ENCODE data around the gene PTPRN.

The PTPRN gene

DNA sequence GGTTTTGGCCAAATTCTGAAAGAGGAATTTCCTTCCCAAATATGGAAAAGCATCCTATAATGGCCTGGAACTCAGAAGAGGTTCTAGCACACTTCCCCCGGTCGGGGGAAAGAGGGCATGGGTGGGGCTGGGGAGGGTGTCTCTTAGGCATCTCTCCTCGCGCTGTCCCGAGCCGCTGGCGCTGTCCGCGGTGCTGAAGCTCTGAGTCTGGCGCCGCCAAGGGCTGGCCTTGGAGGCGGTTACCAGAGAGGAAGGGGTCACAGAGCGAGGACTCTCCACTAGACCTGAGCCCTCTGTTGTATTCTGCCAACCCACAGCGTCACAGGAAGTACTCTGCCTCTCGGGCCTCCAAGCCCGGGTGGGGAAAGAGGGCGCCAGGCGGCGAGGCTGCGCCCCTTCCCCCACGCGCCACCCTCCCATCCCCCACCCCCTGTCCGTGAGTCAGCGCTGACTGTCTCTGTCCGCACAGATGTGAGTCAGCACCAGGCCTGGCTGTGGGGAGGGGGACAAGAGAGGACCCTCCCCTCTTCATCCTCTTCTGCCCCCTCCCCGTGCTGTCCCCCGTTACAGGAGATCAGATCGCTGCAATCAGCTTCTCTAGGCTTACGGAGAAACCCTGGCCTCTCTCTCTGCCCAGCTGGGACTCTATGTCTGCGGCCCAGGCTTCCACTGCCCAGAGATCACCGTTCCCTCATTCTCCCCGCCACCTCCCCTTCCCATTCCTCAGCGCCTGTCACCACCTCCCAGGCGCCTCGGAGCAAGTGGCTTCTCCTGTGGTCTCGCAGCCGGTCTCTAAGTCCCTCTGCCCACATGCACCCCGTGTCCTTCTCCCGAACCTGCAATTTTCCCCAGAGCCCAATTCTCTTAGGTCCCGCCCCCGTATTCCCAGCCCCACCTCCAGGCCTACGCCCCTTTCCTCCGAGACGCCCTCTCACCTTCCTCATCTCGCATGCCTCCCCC, 779 bp downstream of the PTPRN start:
- in situ Hi-C loops (cut with MboI; ENCODE audit: low sequenced_read_pairs) = loop anchor here (10.0 kb wide), 1 partner anchor 254 kb away; no protein-coding TSS in a partner anchor

DNA sequence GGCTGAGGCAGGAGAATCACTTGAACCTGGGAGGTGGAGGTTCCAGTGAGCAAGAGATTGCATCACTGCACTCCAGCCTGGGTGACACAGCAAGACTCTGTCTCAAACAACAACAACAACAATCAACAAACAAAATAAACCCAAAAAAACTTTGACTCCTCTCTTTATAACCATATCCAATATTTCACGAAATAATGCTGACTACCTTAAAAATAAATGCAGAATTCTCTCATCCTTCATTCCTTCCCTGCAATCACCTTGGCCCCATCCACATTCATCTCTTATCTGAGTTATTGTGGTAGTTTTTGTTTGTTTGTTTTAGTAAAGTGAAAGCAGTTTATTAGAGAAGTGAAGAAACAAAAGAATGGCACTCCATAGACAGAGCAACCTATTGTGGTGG, 3.2 kb downstream of the PTPRN start:
- in situ Hi-C loops (cut with MboI; ENCODE audit: low sequenced_read_pairs) = loop anchor here (10.0 kb wide), 1 partner anchor 251 kb away; no protein-coding TSS in a partner anchor

GRCh38 chr2:219304223-219304622, 5.0 kb downstream of the PTPRN start:
- in situ Hi-C loops (cut with MboI; ENCODE audit: low sequenced_read_pairs) = loop anchor here (10.0 kb wide), 1 partner anchor 249 kb away; no protein-coding TSS in a partner anchor

GRCh38 chr2:219302412-219302968, 6.7 kb downstream of the PTPRN start:
- in situ Hi-C loops (cut with MboI; ENCODE audit: low sequenced_read_pairs) = loop anchor here (10.0 kb wide), 1 partner anchor 248 kb away; no protein-coding TSS in a partner anchor

- in situ Hi-C loops (cut with MboI; ENCODE audit: low sequenced_read_pairs) = loop anchor here (10.0 kb wide), 1 partner anchor 245 kb away; no protein-coding TSS in a partner anchor
Measured at GRCh38 chr2:219300022-219300421, 9.2 kb downstream of the PTPRN start.

DNA sequence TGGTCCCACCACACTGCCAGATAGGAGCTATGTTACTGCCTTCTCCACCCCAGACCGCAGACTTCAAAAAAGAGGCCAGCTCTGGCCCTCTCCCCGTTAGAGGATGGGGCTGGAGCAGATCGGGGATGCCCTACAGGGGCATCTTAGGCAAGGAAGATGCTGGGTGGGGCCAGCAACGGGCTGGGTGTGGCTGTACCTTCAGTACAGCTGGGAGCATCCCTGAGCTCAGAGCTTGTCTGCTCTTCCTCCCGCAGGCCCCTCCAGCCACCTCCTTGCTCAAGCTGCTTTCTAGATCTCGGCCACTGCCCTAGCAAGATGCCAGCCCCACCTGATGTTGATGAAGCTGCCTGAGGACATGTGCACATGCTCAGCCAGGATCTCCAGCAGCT, 9.8 kb downstream of the PTPRN start:
- in situ Hi-C loops (cut with MboI; ENCODE audit: low sequenced_read_pairs) = loop anchor here (10.0 kb wide), 1 partner anchor 125 kb away; the partner anchor contains the start of genes CNPPD1, RETREG2 and SLC23A3

GRCh38 chr2:219298759-219299371, 10.3 kb downstream of the PTPRN start:
- in situ Hi-C loops (cut with MboI; ENCODE audit: low sequenced_read_pairs) = loop anchor here (10.0 kb wide), 1 partner anchor 124 kb away; the partner anchor contains the start of genes CNPPD1, RETREG2 and SLC23A3

- in situ Hi-C loops (cut with MboI; ENCODE audit: low sequenced_read_pairs) = loop anchor here (10.0 kb wide), 1 partner anchor 123 kb away; the partner anchor contains the start of genes CNPPD1, RETREG2 and SLC23A3
Measured at GRCh38 chr2:219297766-219298456, 11.3 kb downstream of the PTPRN start.

- in situ Hi-C loops (cut with MboI; ENCODE audit: low sequenced_read_pairs) = loop anchor here (10.0 kb wide), 1 partner anchor 122 kb away; the partner anchor contains the start of genes CNPPD1, RETREG2 and SLC23A3
Measured at GRCh38 chr2:219296631-219297391, 12.4 kb downstream of the PTPRN start.

GRCh38 chr2:219296142-219296541, 13.1 kb downstream of the PTPRN start:
- in situ Hi-C loops (cut with MboI; ENCODE audit: low sequenced_read_pairs) = loop anchor here (10.0 kb wide), 1 partner anchor 121 kb away; the partner anchor contains the start of genes CNPPD1, RETREG2 and SLC23A3

DNA sequence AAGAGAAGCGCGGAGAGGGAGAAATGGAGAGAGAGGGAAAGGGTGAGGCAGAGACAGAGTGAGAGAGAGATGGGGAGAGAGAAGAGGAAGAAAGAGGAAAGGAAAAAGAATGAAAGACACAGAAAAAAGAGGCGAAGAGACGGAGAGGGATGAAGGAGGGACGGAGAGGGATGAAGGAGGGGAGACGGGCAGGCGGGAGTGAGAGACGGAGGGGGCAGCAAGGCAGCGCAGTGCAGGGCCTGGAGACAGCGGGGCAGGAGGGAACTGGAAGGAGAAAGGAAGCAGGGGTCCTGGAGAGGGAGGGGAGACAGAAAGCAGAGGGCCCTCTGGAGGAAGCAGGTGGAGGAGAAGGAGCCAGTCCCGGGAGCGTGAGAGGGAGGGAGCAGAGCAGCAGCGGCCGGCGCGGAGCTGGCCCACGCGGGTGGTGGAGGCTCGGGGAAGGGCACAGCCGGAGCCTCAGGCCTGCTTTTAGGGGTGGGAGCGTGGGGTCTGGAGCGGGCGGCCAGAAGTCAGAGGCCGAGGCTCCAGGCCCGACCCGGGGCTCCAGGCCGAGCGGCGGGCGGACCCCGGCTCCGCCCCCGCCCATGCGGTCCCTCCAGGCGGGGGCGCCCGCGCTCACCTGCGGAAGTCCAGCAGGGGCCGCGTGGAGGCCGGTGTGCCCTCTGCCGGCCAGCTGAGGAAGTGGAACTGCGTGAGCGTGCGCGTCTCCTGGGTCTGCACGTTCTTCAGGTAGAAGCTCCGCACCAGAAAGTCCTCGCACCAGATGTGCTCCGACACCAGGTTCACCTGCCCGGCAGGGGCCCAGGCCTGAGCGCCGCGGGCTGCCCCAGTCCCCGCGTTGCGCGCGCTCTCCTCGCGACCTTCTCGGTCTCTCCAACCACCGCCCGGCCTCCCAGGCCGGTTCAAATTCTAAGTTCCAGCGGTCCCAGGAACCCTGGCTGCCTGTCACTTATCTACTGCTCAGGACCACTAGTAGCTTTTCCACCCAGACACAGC, 14.5 kb downstream of the PTPRN start:
- in situ Hi-C loops (cut with MboI; ENCODE audit: low sequenced_read_pairs) = loop anchor here (10.0 kb wide), 1 partner anchor 120 kb away; the partner anchor contains the start of genes CNPPD1, RETREG2 and SLC23A3

- in situ Hi-C loops (cut with MboI; ENCODE audit: low sequenced_read_pairs) = loop anchor here (10.0 kb wide), 1 partner anchor 119 kb away; the partner anchor contains the start of genes CNPPD1, RETREG2 and SLC23A3
Measured at GRCh38 chr2:219293736-219294231, 15.4 kb downstream of the PTPRN start.

GRCh38 chr2:219292616-219293015, 16.6 kb downstream of the PTPRN start:
- in situ Hi-C loops (cut with MboI; ENCODE audit: low sequenced_read_pairs) = loop anchor here (10.0 kb wide), 1 partner anchor 118 kb away; the partner anchor contains the start of genes CNPPD1, RETREG2 and SLC23A3

DNA sequence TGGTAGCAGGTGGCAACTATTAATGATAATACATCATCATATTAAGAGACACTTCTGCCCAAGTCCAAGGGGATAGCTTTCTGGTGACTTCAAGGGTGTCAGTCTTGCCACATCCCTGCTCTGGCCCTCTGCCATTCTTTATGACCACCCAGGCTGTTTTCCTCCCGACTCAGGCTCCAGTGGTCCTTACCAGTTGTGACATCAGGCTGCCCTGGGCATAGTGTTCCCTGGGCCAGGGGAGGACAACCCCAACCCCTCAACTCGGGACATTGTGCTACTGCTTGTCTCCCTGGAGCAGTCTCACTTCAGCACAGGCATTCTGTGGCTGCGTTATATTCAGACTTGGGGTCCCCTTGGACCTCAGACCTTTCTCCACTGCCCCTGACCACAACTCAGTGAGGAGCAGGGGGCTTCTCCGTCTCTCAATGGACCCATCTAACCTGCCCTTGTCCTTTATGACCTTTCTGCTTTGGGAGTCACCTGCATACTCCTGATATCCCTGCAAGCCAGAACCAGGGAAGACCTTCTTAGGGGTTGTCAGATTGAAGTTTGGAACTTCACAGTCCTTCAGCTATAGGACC, 17.2 kb downstream of the PTPRN start:
- in situ Hi-C loops (cut with MboI; ENCODE audit: low sequenced_read_pairs) = loop anchor here (10.0 kb wide), 1 partner anchor 117 kb away; the partner anchor contains the start of genes CNPPD1, RETREG2 and SLC23A3

DNA sequence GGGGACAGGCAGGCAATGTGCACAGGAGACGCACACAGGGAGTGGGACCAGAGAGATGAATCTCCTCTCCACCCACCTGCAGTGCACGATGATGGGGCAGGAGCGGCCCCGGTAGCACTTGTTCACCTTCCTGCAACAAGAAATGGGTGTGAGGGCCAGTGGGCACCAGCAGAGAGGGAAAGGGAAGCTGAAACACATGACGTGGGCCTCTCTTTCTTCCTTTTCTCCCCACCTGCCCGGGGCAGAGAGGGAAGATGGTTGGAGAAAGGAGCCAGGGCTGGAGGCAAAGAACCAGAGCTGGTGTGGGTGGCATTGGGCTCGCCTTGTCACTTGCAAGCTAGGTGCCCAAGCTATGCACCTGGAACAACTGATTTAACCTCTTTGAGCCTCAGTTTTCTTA, 17.8 kb downstream of the PTPRN start:
- in situ Hi-C loops (cut with MboI; ENCODE audit: low sequenced_read_pairs) = loop anchor here (10.0 kb wide), 1 partner anchor 117 kb away; the partner anchor contains the start of genes CNPPD1, RETREG2 and SLC23A3

DNA sequence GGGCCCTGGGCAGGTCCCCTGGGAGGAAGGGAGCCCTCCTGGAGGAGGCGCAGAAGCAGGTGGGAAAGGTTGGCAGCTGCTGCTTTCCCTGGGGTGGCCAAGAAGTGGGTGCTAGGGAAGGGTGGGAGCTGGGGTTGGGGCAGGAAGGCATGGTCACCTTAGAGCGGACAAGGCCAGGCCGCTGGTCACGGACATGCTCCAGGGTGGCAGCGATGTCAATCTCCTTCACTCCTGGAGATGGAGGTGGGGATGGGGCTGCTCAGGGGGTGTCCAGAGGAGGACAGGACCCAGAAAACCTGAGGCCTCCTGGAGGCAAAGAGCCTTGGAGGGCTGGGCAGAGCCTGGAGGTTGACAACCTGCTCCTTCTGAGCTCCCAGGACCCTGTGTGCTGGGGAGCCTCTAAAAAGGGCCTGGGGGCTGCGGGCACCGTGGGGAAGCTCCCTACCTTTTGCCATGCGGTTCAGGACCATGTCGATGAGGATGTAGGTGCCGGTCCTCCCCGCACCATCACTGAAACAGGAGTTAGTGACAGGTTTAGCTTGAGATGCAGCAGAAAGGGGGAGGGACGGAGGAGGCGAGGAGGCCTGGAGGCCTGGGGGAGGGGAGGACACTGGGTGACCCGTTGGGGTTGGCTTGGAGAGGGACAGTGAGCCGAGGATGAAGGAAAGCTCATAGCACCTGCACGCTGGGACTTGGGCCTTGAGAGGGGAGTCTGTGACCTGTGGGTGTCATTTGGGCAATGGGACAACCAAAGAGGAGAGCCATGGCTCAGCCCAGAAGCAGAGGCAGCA, 18.6 kb downstream of the PTPRN start:
- in situ Hi-C loops (cut with MboI; ENCODE audit: low sequenced_read_pairs) = loop anchor here (10.0 kb wide), 1 partner anchor 116 kb away; the partner anchor contains the start of genes CNPPD1, RETREG2 and SLC23A3

Data from HL-60/S4 (cell line).